ENCODE measurements around the gene CEP112. TPM values are rescaled to one million over a fixed set of nuclear protein-coding genes. Genes with fewer than 3 reads are reported as not detected.

CEP112 gene
- total RNA-seq, 1 donor from 2014 or later, result 20.1 TPM

GRCh38 chr17:65930140-65930730 lies 261.7 kb downstream of the CEP112 start:
- Histone ChIP-seq H3K36me3 (no peaks in the 10 kb centered on the region), H3K27ac (no peak overlapping the region), H3K27me3 (no peaks in the 10 kb centered on the region), H3K4me3 (no peak overlapping the region), H3K9me3 (no peaks in the 10 kb centered on the region), H3K4me1 (no peaks in the 10 kb centered on the region)
- no peak for DNase-seq (ENCODE audit: extremely low spot score in 2 of 2)
- intact Hi-C loops (cut with DNase I), result no loop called here
- TF ChIP-seq POLR2AphosphoS5 (IDR thresholded peaks at IDR 0.05; ENCODE audit: insufficient read depth in 1 of 2, low read depth in 1 of 2) (no peak), POLR2A (IDR thresholded peaks at IDR 0.05) (no peak), CTCF (IDR thresholded peaks at IDR 0.05) (no peak)

GRCh38 chr17:65926599-65926998 lies 265.3 kb downstream of the CEP112 start:
- intact Hi-C loops (cut with DNase I), result no loop called here
- Histone ChIP-seq H3K36me3 (no peaks in the 10 kb centered on the region), H3K27me3 (no peaks in the 10 kb centered on the region), H3K4me3 (no peak overlapping the region), H3K9me3 (no peaks in the 10 kb centered on the region), H3K27ac (no peak overlapping the region), H3K4me1 (no peaks in the 10 kb centered on the region)
- no peak for DNase-seq (ENCODE audit: extremely low spot score in 2 of 2)
- TF ChIP-seq POLR2AphosphoS5 (IDR thresholded peaks at IDR 0.05; ENCODE audit: insufficient read depth in 1 of 2, low read depth in 1 of 2), result no peak
- TF ChIP-seq POLR2A (IDR thresholded peaks at IDR 0.05), result no peak
- TF ChIP-seq CTCF (IDR thresholded peaks at IDR 0.05), result no peak

GRCh38 chr17:65925606-65926307 lies 266.2 kb downstream of the CEP112 start:
- Histone ChIP-seq H3K27me3 (no peaks in the 10 kb centered on the region), H3K36me3 (no peaks in the 10 kb centered on the region), H3K27ac (no peak overlapping the region), H3K4me1 (no peaks in the 10 kb centered on the region), H3K9me3 (no peaks in the 10 kb centered on the region), H3K4me3 (no peak overlapping the region)
- intact Hi-C loops (cut with DNase I), result no loop called here
- TF ChIP-seq POLR2A (IDR thresholded peaks at IDR 0.05), result no peak
- TF ChIP-seq POLR2AphosphoS5 (IDR thresholded peaks at IDR 0.05; ENCODE audit: insufficient read depth in 1 of 2, low read depth in 1 of 2), result peak in 1 of 2 donors; percentile 28
- no peak for DNase-seq (ENCODE audit: extremely low spot score in 2 of 2)

GRCh38 chr17:65920996-65921395 lies 270.9 kb downstream of the CEP112 start:
- DNase-seq (ENCODE audit: extremely low spot score in 2 of 2), result no peak
- TF ChIP-seq POLR2AphosphoS5 (IDR thresholded peaks at IDR 0.05; ENCODE audit: insufficient read depth in 1 of 2, low read depth in 1 of 2) (no peak), POLR2A (IDR thresholded peaks at IDR 0.05) (no peak), CTCF (IDR thresholded peaks at IDR 0.05) (no peak)
- H3K36me3 ChIP-seq, result no peaks in the 10 kb centered on the region
- no peak overlapping the region for H3K4me3 ChIP-seq
- H3K4me1 ChIP-seq, result no peaks in the 10 kb centered on the region
- no peaks in the 10 kb centered on the region for H3K27me3 ChIP-seq
- intact Hi-C loops (cut with DNase I), result no loop called here
- no peaks in the 10 kb centered on the region for H3K9me3 ChIP-seq
- no peak overlapping the region for H3K27ac ChIP-seq

- H3K9me3 ChIP-seq, result no peaks in the 10 kb centered on the region
- H3K27me3 ChIP-seq, result no peaks in the 10 kb centered on the region
- DNase-seq (ENCODE audit: extremely low spot score in 2 of 2), result no peak
- no peaks in the 10 kb centered on the region for H3K36me3 ChIP-seq
- intact Hi-C loops (cut with DNase I), result no loop called here
- H3K4me3 ChIP-seq, result no peak overlapping the region
- no peak overlapping the region for H3K27ac ChIP-seq
- TF ChIP-seq POLR2A (IDR thresholded peaks at IDR 0.05) (no peak), POLR2AphosphoS5 (IDR thresholded peaks at IDR 0.05; ENCODE audit: insufficient read depth in 1 of 2, low read depth in 1 of 2) (no peak), CTCF (IDR thresholded peaks at IDR 0.05) (no peak)
- H3K4me1 ChIP-seq, result no peaks in the 10 kb centered on the region
These were observed 273.0 kb downstream of the CEP112 start for GRCh38 chr17:65918916-65919315.

All from vagina (tissue), 2 donors.